ENCODE data around the gene MICAL2. TPM values are rescaled to one million over a fixed set of nuclear protein-coding genes. Genes with fewer than 3 reads are reported as not detected.

The MICAL2 gene
- total RNA-seq, 1 donor from 2014 or later: 237 TPM

- H3K36me3 ChIP-seq: no peaks in the 10 kb centered on the region
- H3K4me1 ChIP-seq: peaks cover 6 to 34% of the 10 kb centered on the region in 2 donors
- peak in 1 of 2 donors; percentile 94 for DNase-seq (ENCODE audit: low spot score in 2 of 2)
- no peaks in the 10 kb centered on the region for H3K9me3 ChIP-seq
- intact Hi-C loops (cut with DNase I): loop anchor here (1.0 to 10.0 kb wide), 5 partner anchors 165 to 477 kb away; no protein-coding TSS in a partner anchor
- H3K27me3 ChIP-seq: no peaks in the 10 kb centered on the region
- H3K27ac ChIP-seq: peak overlapping the region; percentile 9 to 55
- H3K4me3 ChIP-seq: no peak overlapping the region
- peak; percentile 94 to 97 (median 97) for TF ChIP-seq CTCF (IDR thresholded peaks at IDR 0.05)
These were observed 171.4 kb downstream of the MICAL2 start for GRCh38 chr11:12281571-12282478.

- Histone ChIP-seq H3K36me3 (no peaks in the 10 kb centered on the region), H3K4me3 (no peak overlapping the region), H3K9me3 (no peaks in the 10 kb centered on the region), H3K4me1 (peaks cover 6 to 41% of the 10 kb centered on the region in 2 donors), H3K27ac (no peak overlapping the region), H3K27me3 (no peaks in the 10 kb centered on the region)
- intact Hi-C loops (cut with DNase I): loop anchor here (5.0 to 10.0 kb wide), 4 partner anchors 165 to 478 kb away; no protein-coding TSS in a partner anchor
- no peak for DNase-seq (ENCODE audit: low spot score in 2 of 2)
- no peak for TF ChIP-seq CTCF (IDR thresholded peaks at IDR 0.05)
These were observed 172.3 kb downstream of the MICAL2 start for GRCh38 chr11:12282676-12283075.

GRCh38 chr11:12284316-12285050, 174.1 kb downstream of the MICAL2 start:
- Histone ChIP-seq H3K4me1 (peaks cover 11 to 49% of the 10 kb centered on the region in 2 donors), H3K9me3 (no peaks in the 10 kb centered on the region), H3K27ac (peak overlapping the region; percentile 35 to 93), H3K36me3 (no peaks in the 10 kb centered on the region), H3K4me3 (no peak overlapping the region), H3K27me3 (no peaks in the 10 kb centered on the region)
- no peak for TF ChIP-seq CTCF (IDR thresholded peaks at IDR 0.05)
- intact Hi-C loops (cut with DNase I): loop anchor here (5.0 to 10.0 kb wide), 5 partner anchors 167 to 1352 kb away; no protein-coding TSS in a partner anchor
- peak in 1 of 2 donors; percentile 58 for DNase-seq (ENCODE audit: low spot score in 2 of 2)

- Histone ChIP-seq H3K9me3 (no peaks in the 10 kb centered on the region), H3K36me3 (no peaks in the 10 kb centered on the region), H3K27ac (peak overlapping the region; percentile 92 to 93), H3K4me3 (no peak overlapping the region), H3K4me1 (peaks cover 11 to 49% of the 10 kb centered on the region in 2 donors), H3K27me3 (no peaks in the 10 kb centered on the region)
- peak in 1 of 2 donors; percentile 53 for DNase-seq (ENCODE audit: low spot score in 2 of 2)
- intact Hi-C loops (cut with DNase I): loop anchor here (5.0 to 10.0 kb wide), 3 partner anchors 310 to 1353 kb away; no protein-coding TSS in a partner anchor
- no peak for TF ChIP-seq CTCF (IDR thresholded peaks at IDR 0.05)
These were observed 174.7 kb downstream of the MICAL2 start for GRCh38 chr11:12285106-12285505.

GRCh38 chr11:12285811-12286222, 175.4 kb downstream of the MICAL2 start:
- H3K4me3 ChIP-seq: no peak overlapping the region
- no peaks in the 10 kb centered on the region for H3K27me3 ChIP-seq
- H3K36me3 ChIP-seq: no peaks in the 10 kb centered on the region
- TF ChIP-seq CTCF (IDR thresholded peaks at IDR 0.05): no peak
- H3K27ac ChIP-seq: peak overlapping the region; percentile 92 to 93
- H3K4me1 ChIP-seq: peaks cover 11 to 46% of the 10 kb centered on the region in 2 donors
- H3K9me3 ChIP-seq: no peaks in the 10 kb centered on the region
- peak in 1 of 2 donors; percentile 64 for DNase-seq (ENCODE audit: low spot score in 2 of 2)
- intact Hi-C loops (cut with DNase I): loop anchor here (5.0 to 10.0 kb wide), 3 partner anchors 311 to 1354 kb away; no protein-coding TSS in a partner anchor

Data from ascending aorta (tissue), 2 donors.